ENCODE measurements around the gene GAL3ST1.
A peak's percentile ranks its signal among the peaks of the same experiment; 100 is the strongest.

Gene GAL3ST1

DNA sequence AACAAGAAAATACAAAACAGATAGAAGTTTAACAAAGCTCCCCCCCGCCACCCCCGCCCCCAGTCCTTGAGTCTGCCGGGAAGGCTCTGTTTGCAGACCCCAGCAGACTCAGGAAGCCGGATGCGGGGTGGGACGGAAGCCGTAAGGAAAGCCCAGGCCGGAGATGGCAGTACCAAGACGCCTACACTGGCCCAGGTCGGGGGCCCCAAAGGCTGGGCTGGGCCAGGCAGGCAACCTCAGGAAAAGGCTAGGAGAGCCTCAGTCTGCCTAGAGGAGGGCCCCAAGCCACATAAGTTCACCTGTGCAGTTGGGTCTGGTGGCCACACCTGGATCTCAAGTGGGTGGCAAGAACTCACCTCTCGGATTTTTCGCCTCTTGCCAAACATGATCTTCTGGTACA lies 4.0 kb upstream of the GAL3ST1 start:
- Histone ChIP-seq H4K8ac (ENCODE audit: low read length) (no peak overlapping the region), H3K4me1 (ENCODE audit: control insufficient read depth, insufficient read depth, low read depth, low read length) (peaks cover 21% of the 10 kb centered on the region), H2BK15ac (ENCODE audit: low read depth, poor library complexity, severe bottlenecking) (no peak overlapping the region), H2BK12ac (ENCODE audit: low read length in 2 of 2) (no peak overlapping the region), H3K4ac (ENCODE audit: low read depth in 1 of 2, low read length in 2 of 2) (no peak overlapping the region), H3K23ac (ENCODE audit: low read length in 2 of 2) (no peak overlapping the region), H3K27ac (ENCODE audit: low read length, poor library complexity, severe bottlenecking) (no peak overlapping the region), H3K18ac (ENCODE audit: low read depth in 1 of 2, low read length in 2 of 2) (no peak overlapping the region), H3K9ac (ENCODE audit: low read length) (no peak overlapping the region), H4K91ac (ENCODE audit: low read length) (no peak overlapping the region), H3K4me2 (ENCODE audit: low read length, poor library complexity, severe bottlenecking) (no peak overlapping the region), H2AFZ (ENCODE audit: low read depth, low read length) (no peak overlapping the region), H3K27me3 (ENCODE audit: control insufficient read depth in 1 of 2, insufficient read depth in 1 of 2, low read length in 2 of 2) (peaks cover 0 to 10% of the 10 kb centered on the region in 2 experiments), H3K36me3 (ENCODE audit: control insufficient read depth in 1 of 2, insufficient read depth in 2 of 2, low read depth in 1 of 2, low read length in 2 of 2) (peaks cover 84 to 85% of the 10 kb centered on the region in 2 experiments), H3K9me3 (ENCODE audit: control insufficient read depth, low read length) (no peaks in the 10 kb centered on the region), H3K14ac (ENCODE audit: low read length in 2 of 2) (no peak overlapping the region), H3K4me3 (ENCODE audit: insufficient read depth in 1 of 2, low read depth in 1 of 2, low read length in 2 of 2) (no peak overlapping the region), H2AK5ac (ENCODE audit: low read length, severe bottlenecking) (no peak overlapping the region), H2BK5ac (ENCODE audit: low read depth, low read length, poor library complexity, severe bottlenecking) (no peak overlapping the region), H2BK120ac (ENCODE audit: low read depth, low read length) (no peak overlapping the region), H3K79me1 (replicated peaks; ENCODE audit: low read length, poor library complexity, severe bottlenecking) (peaks cover 28% of the 10 kb centered on the region)
- WGBS: 95% methylated on average over 12 of the region's 12 CpGs
- DNase-seq: no peak

DNA sequence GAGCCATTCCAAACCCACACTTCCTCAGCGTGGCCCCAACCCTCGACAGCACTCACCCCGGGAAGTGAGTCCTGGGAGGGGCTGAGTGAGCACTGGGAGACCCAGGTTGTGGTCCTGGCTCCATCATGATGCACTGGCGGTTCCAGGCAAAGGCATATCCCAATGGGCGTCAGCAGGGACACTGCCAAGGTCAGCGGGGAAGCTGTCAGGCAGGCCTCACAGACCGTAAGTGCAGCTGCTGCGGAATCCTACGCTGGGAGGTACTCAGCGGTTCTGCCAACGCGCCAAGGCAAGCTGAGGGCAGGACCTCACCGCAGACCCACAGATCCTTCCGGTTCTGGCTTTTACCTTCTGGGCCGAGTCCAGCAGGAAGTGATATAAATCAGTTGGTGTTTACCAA lies 1.4 kb upstream of the GAL3ST1 start:
- Histone ChIP-seq H3K9me3 (ENCODE audit: control insufficient read depth, low read length) (no peaks in the 10 kb centered on the region), H2AK5ac (ENCODE audit: low read length, severe bottlenecking) (peak overlapping the region; percentile 14), H2BK120ac (ENCODE audit: low read depth, low read length) (no peak overlapping the region), H3K14ac (ENCODE audit: low read length in 2 of 2) (no peak overlapping the region), H2BK5ac (ENCODE audit: low read depth, low read length, poor library complexity, severe bottlenecking) (peak overlapping the region; percentile 25), H3K18ac (ENCODE audit: low read depth in 1 of 2, low read length in 2 of 2) (no peak overlapping the region), H2BK15ac (ENCODE audit: low read depth, poor library complexity, severe bottlenecking) (no peak overlapping the region), H3K4ac (ENCODE audit: low read depth in 1 of 2, low read length in 2 of 2) (no peak overlapping the region), H3K4me2 (ENCODE audit: low read length, poor library complexity, severe bottlenecking) (no peak overlapping the region), H3K23ac (ENCODE audit: low read length in 2 of 2) (no peak overlapping the region), H3K27ac (ENCODE audit: low read length, poor library complexity, severe bottlenecking) (peak overlapping the region; percentile 65), H4K91ac (ENCODE audit: low read length) (no peak overlapping the region), H3K4me3 (ENCODE audit: insufficient read depth in 1 of 2, low read depth in 1 of 2, low read length in 2 of 2) (no peak overlapping the region), H3K27me3 (ENCODE audit: control insufficient read depth in 1 of 2, insufficient read depth in 1 of 2, low read length in 2 of 2) (peaks cover 0 to 33% of the 10 kb centered on the region in 2 experiments), H2BK12ac (ENCODE audit: low read length in 2 of 2) (no peak overlapping the region), H3K9ac (ENCODE audit: low read length) (no peak overlapping the region), H3K4me1 (ENCODE audit: control insufficient read depth, insufficient read depth, low read depth, low read length) (peaks cover 41% of the 10 kb centered on the region), H3K79me1 (replicated peaks; ENCODE audit: low read length, poor library complexity, severe bottlenecking) (peaks cover 13% of the 10 kb centered on the region), H3K36me3 (ENCODE audit: control insufficient read depth in 1 of 2, insufficient read depth in 2 of 2, low read depth in 1 of 2, low read length in 2 of 2) (peaks cover 57 to 59% of the 10 kb centered on the region in 2 experiments), H4K8ac (ENCODE audit: low read length) (no peak overlapping the region), H2AFZ (ENCODE audit: low read depth, low read length) (no peak overlapping the region)
- 97% methylated on average over 13 of the region's 15 CpGs for WGBS
- no peak for DNase-seq

DNA sequence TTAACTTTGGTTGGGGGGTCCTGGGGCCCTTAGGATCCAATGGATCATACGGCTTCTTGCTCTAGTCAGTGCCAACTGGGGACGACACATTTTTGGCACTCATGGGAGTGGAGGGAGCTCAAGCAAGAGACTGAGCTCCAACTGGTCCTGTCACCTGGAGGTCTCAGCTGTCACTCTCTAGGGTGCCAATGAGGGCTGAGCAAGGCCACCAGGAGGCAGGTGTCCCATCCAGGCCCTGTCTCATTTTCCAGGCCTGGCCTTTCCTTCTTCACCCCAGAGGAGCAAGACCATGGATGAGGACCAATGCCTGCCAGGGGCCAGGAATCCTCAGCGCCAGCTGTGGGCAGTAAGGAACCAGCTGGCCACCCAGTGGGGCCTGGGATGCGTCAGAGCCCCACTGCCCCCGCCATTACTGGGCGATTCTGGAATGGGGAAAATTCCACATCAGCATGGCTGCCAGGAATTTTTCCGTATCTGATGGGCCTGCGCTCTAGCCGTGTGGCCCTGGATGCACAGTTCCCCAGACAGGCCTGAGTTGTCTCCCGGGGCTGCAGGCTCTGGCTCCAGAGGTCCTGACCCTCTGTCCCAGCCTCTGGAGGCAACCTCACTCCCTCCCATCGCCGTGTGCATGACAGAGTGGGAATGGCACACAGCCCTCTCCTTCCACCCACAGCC lies 669 bp upstream of the GAL3ST1 start:
- H2BK12ac ChIP-seq (ENCODE audit: low read length in 2 of 2): no peak overlapping the region
- no peaks in the 10 kb centered on the region for H3K9me3 ChIP-seq (ENCODE audit: control insufficient read depth, low read length)
- H3K4me1 ChIP-seq (ENCODE audit: control insufficient read depth, insufficient read depth, low read depth, low read length): peaks cover 41% of the 10 kb centered on the region
- no peak overlapping the region for H3K9ac ChIP-seq (ENCODE audit: low read length)
- H4K8ac ChIP-seq (ENCODE audit: low read length): no peak overlapping the region
- peak overlapping the region; percentile 65 for H3K27ac ChIP-seq (ENCODE audit: low read length, poor library complexity, severe bottlenecking)
- H2AFZ ChIP-seq (ENCODE audit: low read depth, low read length): no peak overlapping the region
- H2BK120ac ChIP-seq (ENCODE audit: low read depth, low read length): no peak overlapping the region
- peak overlapping the region; percentile 14 for H2AK5ac ChIP-seq (ENCODE audit: low read length, severe bottlenecking)
- no peak overlapping the region for H3K18ac ChIP-seq (ENCODE audit: low read depth in 1 of 2, low read length in 2 of 2)
- no peak overlapping the region for H3K4ac ChIP-seq (ENCODE audit: low read depth in 1 of 2, low read length in 2 of 2)
- peak; percentile 17 for DNase-seq
- peaks cover 0 to 39% of the 10 kb centered on the region in 2 experiments for H3K27me3 ChIP-seq (ENCODE audit: control insufficient read depth in 1 of 2, insufficient read depth in 1 of 2, low read length in 2 of 2)
- no peak overlapping the region for H3K4me3 ChIP-seq (ENCODE audit: insufficient read depth in 1 of 2, low read depth in 1 of 2, low read length in 2 of 2)
- no peak overlapping the region for H4K91ac ChIP-seq (ENCODE audit: low read length)
- 69% methylated on average over 12 of the region's 12 CpGs for WGBS
- peak overlapping the region; percentile 25 for H2BK5ac ChIP-seq (ENCODE audit: low read depth, low read length, poor library complexity, severe bottlenecking)
- H3K36me3 ChIP-seq (ENCODE audit: control insufficient read depth in 1 of 2, insufficient read depth in 2 of 2, low read depth in 1 of 2, low read length in 2 of 2): peaks cover 50 to 52% of the 10 kb centered on the region in 2 experiments
- peak overlapping the region; percentile 80 for H3K4me2 ChIP-seq (ENCODE audit: low read length, poor library complexity, severe bottlenecking)
- H3K14ac ChIP-seq (ENCODE audit: low read length in 2 of 2): no peak overlapping the region
- H2BK15ac ChIP-seq (ENCODE audit: low read depth, poor library complexity, severe bottlenecking): no peak overlapping the region
- H3K79me1 ChIP-seq (replicated peaks; ENCODE audit: low read length, poor library complexity, severe bottlenecking): peaks cover 13% of the 10 kb centered on the region
- no peak overlapping the region for H3K23ac ChIP-seq (ENCODE audit: low read length in 2 of 2)

DNA sequence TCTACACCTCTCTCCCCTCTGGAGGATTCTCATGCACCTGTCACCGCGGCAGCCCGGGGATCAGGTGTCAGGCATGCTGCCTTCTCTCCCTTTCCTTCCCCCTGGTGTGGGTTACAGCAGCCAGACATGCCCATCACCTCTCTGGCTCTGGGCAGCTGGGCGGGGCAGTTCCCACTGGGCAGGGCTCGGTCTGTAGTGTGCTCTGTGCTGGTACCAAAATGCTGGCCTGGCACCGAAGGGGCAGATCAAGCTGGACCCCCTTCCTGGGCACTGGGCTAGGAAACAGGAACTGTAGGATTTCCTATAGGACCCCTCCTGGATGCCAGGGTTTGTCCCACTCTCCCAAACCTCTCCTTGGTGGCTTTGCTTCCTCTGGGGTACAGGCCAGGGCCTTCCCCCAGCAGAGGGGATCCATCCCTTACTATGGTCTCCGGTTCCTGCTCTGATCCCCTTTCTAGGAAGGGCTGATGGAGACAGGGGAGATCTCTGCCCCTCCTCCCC lies 821 bp downstream of the GAL3ST1 start:
- no peak overlapping the region for H2BK12ac ChIP-seq (ENCODE audit: low read length in 2 of 2)
- H2BK15ac ChIP-seq (ENCODE audit: low read depth, poor library complexity, severe bottlenecking): no peak overlapping the region
- peak overlapping the region; percentile 18 for H2AK5ac ChIP-seq (ENCODE audit: low read length, severe bottlenecking)
- peaks cover 22% of the 10 kb centered on the region for H3K79me1 ChIP-seq (replicated peaks; ENCODE audit: low read length, poor library complexity, severe bottlenecking)
- H3K27me3 ChIP-seq (ENCODE audit: control insufficient read depth in 1 of 2, insufficient read depth in 1 of 2, low read length in 2 of 2): peaks cover 0 to 51% of the 10 kb centered on the region in 2 experiments
- H3K9ac ChIP-seq (ENCODE audit: low read length): no peak overlapping the region
- no peak overlapping the region for H2AFZ ChIP-seq (ENCODE audit: low read depth, low read length)
- H3K4me1 ChIP-seq (ENCODE audit: control insufficient read depth, insufficient read depth, low read depth, low read length): peaks cover 41% of the 10 kb centered on the region
- peak overlapping the region; percentile 66 for H2BK5ac ChIP-seq (ENCODE audit: low read depth, low read length, poor library complexity, severe bottlenecking)
- peak overlapping the region; percentile 82 for H3K27ac ChIP-seq (ENCODE audit: low read length, poor library complexity, severe bottlenecking)
- no peak overlapping the region for H4K91ac ChIP-seq (ENCODE audit: low read length)
- no peak overlapping the region for H3K23ac ChIP-seq (ENCODE audit: low read length in 2 of 2)
- no peak overlapping the region for H4K8ac ChIP-seq (ENCODE audit: low read length)
- 77% methylated on average over 6 of the region's 7 CpGs for WGBS
- H3K9me3 ChIP-seq (ENCODE audit: control insufficient read depth, low read length): no peaks in the 10 kb centered on the region
- H3K4ac ChIP-seq (ENCODE audit: low read depth in 1 of 2, low read length in 2 of 2): no peak overlapping the region
- DNase-seq: no peak
- no peak overlapping the region for H2BK120ac ChIP-seq (ENCODE audit: low read depth, low read length)
- H3K4me3 ChIP-seq (ENCODE audit: insufficient read depth in 1 of 2, low read depth in 1 of 2, low read length in 2 of 2): no peak overlapping the region
- H3K14ac ChIP-seq (ENCODE audit: low read length in 2 of 2): no peak overlapping the region
- no peak overlapping the region for H3K18ac ChIP-seq (ENCODE audit: low read depth in 1 of 2, low read length in 2 of 2)
- H3K4me2 ChIP-seq (ENCODE audit: low read length, poor library complexity, severe bottlenecking): peak overlapping the region; percentile 94
- H3K36me3 ChIP-seq (ENCODE audit: control insufficient read depth in 1 of 2, insufficient read depth in 2 of 2, low read depth in 1 of 2, low read length in 2 of 2): peaks cover 37 to 39% of the 10 kb centered on the region in 2 experiments

Measured in mesenchymal stem cell (in vitro differentiated cells and primary cell).